HepG2 (cell line): ENCODE results near the gene PDGFA.

Source experiments
- BCLAF1 ChIP-seq: fragments of 450-650 bp; IDR thresholded peaks from 2 replicates; pipeline ENCODE4 v1.6.1; 2017; ENCODE audit warnings: mild to moderate bottlenecking
- CC2D1A ChIP-seq: sonication (generic); formaldehyde crosslinking; IDR thresholded peaks from 2 replicates; pipeline ENCODE4 v1.8.1; 2023; ENCODE audit warnings: mild to moderate bottlenecking, missing genetic modification reagents
- CHD2 ChIP-seq: IDR thresholded peaks from 2 replicates; pipeline ENCODE4 v1.6.1; 2011; ENCODE audit warnings: low read depth, low read length, improper control_type of control experiment
- CREB1 ChIP-seq, 2 experiments: fragments of 450-650 bp in 1 of 2; IDR thresholded peaks; 2 replicates each; pipeline ENCODE4 v1.6.1; 2016 to 2017; ENCODE audit warnings: control low read depth in 1 of 2, mild to moderate bottlenecking in 1 of 2, missing compliant biosample characterization in 1 of 2, missing genetic modification characterization in 1 of 2
- CTCF ChIP-seq: sonication (generic); formaldehyde crosslinking; IDR thresholded peaks from 2 replicates; pipeline ENCODE4 v1.5.0; 2020; ENCODE audit warnings: mild to moderate bottlenecking, missing genetic modification reagents, moderate library complexity
- NFYB ChIP-seq: sonication (generic); formaldehyde crosslinking; IDR thresholded peaks from 2 replicates; pipeline ENCODE4 v1.4.0; 2020; ENCODE audit warnings: missing genetic modification reagents
- PAX8 ChIP-seq: sonication (generic); formaldehyde crosslinking; IDR thresholded peaks from 2 replicates; pipeline ENCODE4 v1.8.0; 2022; ENCODE audit warnings: mild to moderate bottlenecking, missing genetic modification reagents, borderline replicate concordance
- PPARG ChIP-seq: conservative IDR thresholded peaks from 2 replicates; pipeline ENCODE4 v1.6.1; 2016; ENCODE audit warnings: missing biosample characterization, missing genetic modification reagents
- ZFP37 ChIP-seq: sonication (generic); formaldehyde crosslinking; IDR thresholded peaks from 2 replicates; pipeline ENCODE4 v1.4.0; 2020; ENCODE audit warnings: missing genetic modification reagents, borderline replicate concordance
- ZNF12 ChIP-seq: sonication (generic); formaldehyde crosslinking; IDR thresholded peaks from 2 replicates; pipeline ENCODE4 v1.5.0; 2020; ENCODE audit warnings: missing genetic modification reagents
- ZNF292 ChIP-seq: sonication (generic); formaldehyde crosslinking; IDR thresholded peaks from 2 replicates; pipeline ENCODE4 v1.8.1; 2022; ENCODE audit warnings: mild to moderate bottlenecking, low read depth, missing genetic modification reagents, borderline replicate concordance
- ZZZ3 ChIP-seq: sonication (generic); formaldehyde crosslinking; IDR thresholded peaks from 2 replicates; pipeline ENCODE4 v1.4.0; 2020; ENCODE audit warnings: missing genetic modification reagents, mild to moderate bottlenecking, borderline replicate concordance

DNA sequence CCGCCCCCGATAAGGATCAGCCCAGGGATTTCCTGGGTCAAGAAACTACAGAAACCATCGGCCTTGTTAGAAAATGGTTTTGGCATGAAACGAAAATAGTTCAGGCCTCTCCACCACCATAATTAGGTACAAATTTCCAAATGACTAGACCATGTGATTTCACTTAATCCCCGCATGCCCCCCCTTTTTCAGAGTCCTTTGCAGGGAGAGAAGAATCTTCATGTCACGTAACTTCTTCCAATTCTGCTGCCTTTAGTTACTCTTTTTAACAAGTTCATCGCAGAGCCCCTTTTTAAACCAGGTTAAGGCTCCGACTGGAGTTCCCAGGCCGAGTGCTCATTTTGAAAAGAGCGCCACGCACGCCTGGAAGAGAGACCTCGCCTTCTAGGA lies 3.4 kb downstream of the PDGFA start:
- TF ChIP-seq ZFP37 (CRISPR knock-in tag) (no peak), ZNF12 (CRISPR knock-in tag) (no peak), ZNF292 (no peak), CTCF (CRISPR knock-in tag) (no peak), ZZZ3 (CRISPR knock-in tag) (no peak), PAX8 (CRISPR knock-in tag) (no peak), CHD2 (no peak), NFYB (CRISPR knock-in tag) (no peak), CC2D1A (no peak), CREB1 (IDR thresholded peaks at IDR 0.05) (no peak), CREB1 (CRISPR knock-in tag; IDR thresholded peaks at IDR 0.05) (no peak), BCLAF1 (no peak), PPARG (CRISPR knock-in tag) (no peak)
